Stimulated activated CD8-positive, alpha-beta memory T cell treated with anti-CD3 and anti-CD28 coated beads, Interleukin-15, amount 100 ng/mL, for 24 hours (primary cell): Measurements from ENCODE around the gene SYT12.

ENCODE experiments used
- DNase-seq: peaks from one replicate; pipeline ENCODE4 v3.0.0-alpha.2; 2020; ENCODE audit warnings: low read depth

Gene SYT12

GRCh38 chr11:67030976-67031375 lies 8.0 kb downstream of the SYT12 start:
- no peak for DNase-seq

- no peak for DNase-seq
These were observed 9.0 kb downstream of the SYT12 start for GRCh38 chr11:67031791-67032561.

GRCh38 chr11:67032830-67033551 lies 10.1 kb downstream of the SYT12 start:
- DNase-seq: no peak

- DNase-seq: no peak
These were observed 10.8 kb downstream of the SYT12 start for GRCh38 chr11:67033661-67034166.

GRCh38 chr11:67034350-67034749 lies 11.4 kb downstream of the SYT12 start:
- no peak for DNase-seq

GRCh38 chr11:67040147-67040546 lies 17.2 kb downstream of the SYT12 start:
- no peak for DNase-seq

- DNase-seq: no peak
These were observed 18.7 kb downstream of the SYT12 start for GRCh38 chr11:67041602-67042001.

GRCh38 chr11:67043572-67044349 lies 20.8 kb downstream of the SYT12 start:
- no peak for DNase-seq

GRCh38 chr11:67044496-67044895 lies 21.6 kb downstream of the SYT12 start:
- DNase-seq: no peak

- DNase-seq: no peak
These were observed 22.4 kb downstream of the SYT12 start for GRCh38 chr11:67045314-67045713.

- DNase-seq: no peak
These were observed 25.7 kb downstream of the SYT12 start for GRCh38 chr11:67048515-67049130.

- no peak for DNase-seq
These were observed 27.2 kb downstream of the SYT12 start for GRCh38 chr11:67050139-67050538.

GRCh38 chr11:67051180-67051893 lies 28.4 kb downstream of the SYT12 start:
- DNase-seq: no peak

- no peak for DNase-seq
These were observed 29.1 kb downstream of the SYT12 start for GRCh38 chr11:67051945-67052488.

GRCh38 chr11:67052891-67053290 lies 30.0 kb downstream of the SYT12 start:
- DNase-seq: no peak

GRCh38 chr11:67053896-67054329 lies 31.0 kb downstream of the SYT12 start:
- DNase-seq: no peak

GRCh38 chr11:67054346-67054835 lies 31.5 kb downstream of the SYT12 start:
- no peak for DNase-seq

- no peak for DNase-seq
These were observed 32.0 kb downstream of the SYT12 start for GRCh38 chr11:67054836-67055523.

GRCh38 chr11:67055812-67056211 lies 32.9 kb downstream of the SYT12 start:
- no peak for DNase-seq
